HS-27A (cell line): ENCODE data around the gene DPP10.
"Not testable (repeated sequence)": the region's sequence is repeated elsewhere in the genome, so short reads cannot be mapped to it uniquely, and the experiment has no call there.

Source experiments
- DNase-seq: peaks from one replicate; pipeline ENCODE4 v3.0.0-alpha.2; 2012; ENCODE audit warnings: low read depth, missing footprints

The DPP10 gene

GRCh38 chr2:114724454-114724853 lies 282.0 kb downstream of the DPP10 start:
- no peak for DNase-seq

GRCh38 chr2:114727012-114727411 lies 284.6 kb downstream of the DPP10 start:
- no peak for DNase-seq

- DNase-seq: no peak
Observed at GRCh38 chr2:114728372-114728771, 285.9 kb downstream of the DPP10 start.

- no peak for DNase-seq
Observed at GRCh38 chr2:114729026-114729425, 286.6 kb downstream of the DPP10 start.

- DNase-seq: no peak
Observed at GRCh38 chr2:114735126-114735525, 292.7 kb downstream of the DPP10 start.

GRCh38 chr2:114742245-114742644 lies 299.8 kb downstream of the DPP10 start:
- no peak for DNase-seq

GRCh38 chr2:114745700-114746099 lies 303.3 kb downstream of the DPP10 start:
- DNase-seq: no peak

GRCh38 chr2:114748175-114748574 lies 305.7 kb downstream of the DPP10 start:
- DNase-seq: not testable (repeated sequence)

- no peak for DNase-seq
Observed at GRCh38 chr2:114752425-114752824, 310.0 kb downstream of the DPP10 start.

- DNase-seq: no peak
Observed at GRCh38 chr2:114753145-114753544, 310.7 kb downstream of the DPP10 start.

- DNase-seq: no peak
Observed at GRCh38 chr2:114754907-114755563, 312.6 kb downstream of the DPP10 start.

- no peak for DNase-seq
Observed at GRCh38 chr2:114762376-114762775, 319.9 kb downstream of the DPP10 start.

- DNase-seq: no peak
Observed at GRCh38 chr2:114762986-114763385, 320.5 kb downstream of the DPP10 start.

- no peak for DNase-seq
Observed at GRCh38 chr2:114769110-114769509, 326.7 kb downstream of the DPP10 start.

- DNase-seq: no peak
Observed at GRCh38 chr2:114769991-114770390, 327.6 kb downstream of the DPP10 start.

GRCh38 chr2:114784046-114784445 lies 341.6 kb downstream of the DPP10 start:
- DNase-seq: no peak

GRCh38 chr2:114784890-114785583 lies 342.6 kb downstream of the DPP10 start:
- DNase-seq: no peak

GRCh38 chr2:114786901-114787300 lies 344.5 kb downstream of the DPP10 start:
- DNase-seq: no peak

- no peak for DNase-seq
Observed at GRCh38 chr2:114787486-114787885, 345.0 kb downstream of the DPP10 start.

GRCh38 chr2:114789989-114790388 lies 347.5 kb downstream of the DPP10 start:
- no peak for DNase-seq

GRCh38 chr2:114797540-114797939 lies 355.1 kb downstream of the DPP10 start:
- DNase-seq: no peak

GRCh38 chr2:114797942-114798341 lies 355.5 kb downstream of the DPP10 start:
- no peak for DNase-seq

- DNase-seq: no peak
Observed at GRCh38 chr2:114800371-114800770, 357.9 kb downstream of the DPP10 start.

GRCh38 chr2:114805195-114805594 lies 362.8 kb downstream of the DPP10 start:
- no peak for DNase-seq
